ENCODE data around the gene COL4A4.

GRCh38 chr2:227124811-227125210 lies 39.2 kb downstream of the COL4A4 start:
- TF ChIP-seq CTCF (conservative IDR thresholded peaks at IDR 0.05; ENCODE audit: low read depth, low read length) (no peak), EZH2 (IDR thresholded peaks at IDR 0.05; ENCODE audit: low read length, unreplicated experiment) (no peak)

All from PC-3 (cell line).